Prostate gland (tissue), 2 donors: ENCODE data around the gene RNF121. TPM values are rescaled to one million over a fixed set of nuclear protein-coding genes. Genes with fewer than 3 reads are reported as not detected.

Source experiments
- DNase-seq: peaks from one replicate; pipeline ENCODE4 v3.0.0-alpha.2; 2019; ENCODE audit warnings: low spot score
- H3K27ac ChIP-seq, 2 donors: fragments of 200-600 bp; sonication (generic); 2 replicates each; pipeline ENCODE4 v1.5.1; 2017 to 2019
- H3K27me3 ChIP-seq: fragments of 200-600 bp; sonication (generic); replicated peaks from 2 replicates; pipeline ENCODE4 v1.5.1; 2019; ENCODE audit not compliant: insufficient read depth
- H3K36me3 ChIP-seq, 2 donors: fragments of 200-600 bp; sonication (generic); 1 replicate in 1 of 2; 2 replicates in 1 of 2; pipeline versions ENCODE4 v1.5.1 to v1.8.1; 2017 to 2019
- H3K4me1 ChIP-seq: fragments of 200-600 bp; sonication (generic); replicated peaks from 2 replicates; pipeline ENCODE4 v1.5.1; 2019
- H3K4me3 ChIP-seq, 2 donors: fragments of 200-600 bp; sonication (generic); 2 replicates each; pipeline ENCODE4 v1.5.1; 2017 to 2019
- H3K9me3 ChIP-seq: fragments of 200-600 bp; sonication (generic); 2 replicates; pipeline ENCODE4 v1.5.1; 2017
- CTCF ChIP-seq, 4 experiments: fragments of 200-600 bp in 2 of 4; fragments of 450-650 bp in 2 of 4; sonication (generic) in 2 of 4; IDR thresholded peaks; 1 replicate in 3 of 4; 2 replicates in 1 of 4; pipeline ENCODE4 v1.5.1; 2016 to 2019; ENCODE audit warnings: antibody characterized with exemption in 4 of 4, mild to moderate bottlenecking in 2 of 4, moderate library complexity in 2 of 4
- POLR2A ChIP-seq: fragments of 450-650 bp; IDR thresholded peaks from one replicate; pipeline ENCODE4 v1.6.1; 2016; ENCODE audit warnings: antibody characterized with exemption, mild to moderate bottlenecking
- POLR2AphosphoS5 ChIP-seq: sonication (generic); formaldehyde crosslinking; IDR thresholded peaks from one replicate; pipeline ENCODE4 v1.6.1; 2017; ENCODE audit warnings: antibody characterized with exemption
- WGBS: methylation state at CpG from one replicate; pipeline ENCODE4 v1.1.5; 2018; 5-methylcytosine and 5-hydroxymethylcytosine counted together
- intact Hi-C: fragments of 100-400 bp; cut with DNase I; formaldehyde crosslinking; loops from one replicate; pipeline ENCODE4 v1.14.2; 2022
- total RNA-seq, 2 donors: library from RNA; depleted of rRNA; stranded (reverse); fragments of >200 nt; gene quantifications; one replicate each; pipeline ENCODE4 v1.1.0, GENCODE V29; 2016

RNF121 gene
- total RNA-seq, 2 donors from 2014 or later, result 32.4 to 48.0 TPM

- no peaks in the 10 kb centered on the region for H3K27me3 ChIP-seq
- H3K36me3 ChIP-seq, result peaks cover 9 to 15% of the 10 kb centered on the region in 2 donors
- DNase-seq, result no peak
- no peaks in the 10 kb centered on the region for H3K9me3 ChIP-seq
- intact Hi-C loops, result no loop called here
- peaks cover 3% of the 10 kb centered on the region for H3K4me1 ChIP-seq
- TF ChIP-seq POLR2A (no peak), CTCF (IDR thresholded peaks at IDR 0.05) (no peak), POLR2AphosphoS5 (peak; percentile 22)
- peak overlapping the region in 1 of 2 donors; percentile 0 for H3K4me3 ChIP-seq
- 0% methylated on average over 2 of the region's 2 CpGs for WGBS
- H3K27ac ChIP-seq, result peak overlapping the region; percentile 63 to 73
Observed at GRCh38 chr11:71999362-71999761, 70.5 kb downstream of the RNF121 start.

- no peaks in the 10 kb centered on the region for H3K27me3 ChIP-seq
- peaks cover 3% of the 10 kb centered on the region for H3K4me1 ChIP-seq
- peaks cover 14 to 19% of the 10 kb centered on the region in 2 donors for H3K36me3 ChIP-seq
- WGBS, result 55% methylated on average over 8 of the region's 8 CpGs
- peak overlapping the region; percentile 63 to 73 for H3K27ac ChIP-seq
- H3K4me3 ChIP-seq, result no peak overlapping the region
- H3K9me3 ChIP-seq, result no peaks in the 10 kb centered on the region
- intact Hi-C loops, result no loop called here
- no peak for DNase-seq
- TF ChIP-seq POLR2A (no peak), POLR2AphosphoS5 (no peak), CTCF (IDR thresholded peaks at IDR 0.05) (no peak)
Observed at GRCh38 chr11:71999798-72000197, 71.0 kb downstream of the RNF121 start.

- Histone ChIP-seq H3K27ac (peak overlapping the region; percentile 63 to 73), H3K4me1 (peaks cover 3% of the 10 kb centered on the region)
Observed at GRCh38 chr11:72000202-72000867, 71.5 kb downstream of the RNF121 start.

GRCh38 chr11:72001285-72001684, 72.4 kb downstream of the RNF121 start:
- no peak for TF ChIP-seq CTCF (IDR thresholded peaks at IDR 0.05)
- no peak for TF ChIP-seq POLR2AphosphoS5
- TF ChIP-seq POLR2A, result no peak
- 66% methylated on average over 11 of the region's 11 CpGs for WGBS
- DNase-seq, result no peak
- Histone ChIP-seq H3K4me3 (no peak overlapping the region), H3K27ac (peak overlapping the region in 1 of 2 donors; percentile 15), H3K27me3 (no peaks in the 10 kb centered on the region), H3K9me3 (no peaks in the 10 kb centered on the region), H3K36me3 (peaks cover 28 to 31% of the 10 kb centered on the region in 2 donors), H3K4me1 (peaks cover 3% of the 10 kb centered on the region)
- intact Hi-C loops, result no loop called here

More at GRCh38 chr11:72000202-72000867, 71.5 kb downstream of the RNF121 start:
- Histone ChIP-seq H3K36me3 (peaks cover 19 to 25% of the 10 kb centered on the region in 2 donors), H3K9me3 (no peaks in the 10 kb centered on the region), H3K27me3 (no peaks in the 10 kb centered on the region), H3K4me3 (no peak overlapping the region)
- no peak for DNase-seq
- 77% methylated on average over 10 of the region's 10 CpGs for WGBS
- TF ChIP-seq POLR2A (no peak), CTCF (IDR thresholded peaks at IDR 0.05) (no peak), POLR2AphosphoS5 (no peak)
- intact Hi-C loops, result no loop called here
